ENCODE results near the gene CADM2.

CADM2 gene

DNA sequence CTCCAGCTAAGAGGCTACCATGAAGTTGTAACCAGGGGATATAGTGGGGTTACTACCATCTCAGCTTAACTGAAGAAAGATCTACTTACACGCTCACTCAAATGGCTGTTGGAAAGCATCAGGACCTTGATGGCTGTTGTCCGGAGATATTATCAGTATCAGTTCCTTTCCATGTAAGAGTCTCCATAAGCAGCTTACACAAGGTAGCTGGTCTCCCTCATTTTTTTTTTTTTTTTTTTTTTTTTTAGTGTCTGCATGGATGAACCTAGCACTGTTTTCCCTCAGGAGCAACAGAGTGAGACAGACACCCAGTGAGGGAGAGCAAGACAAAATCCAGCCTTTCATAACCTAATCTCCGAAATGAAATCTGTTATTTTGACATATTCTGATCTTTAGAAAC is 230.9 kb downstream of the CADM2 start:
- DNase-seq (ENCODE audit: low read depth in 2 of 2) = no peak

DNA sequence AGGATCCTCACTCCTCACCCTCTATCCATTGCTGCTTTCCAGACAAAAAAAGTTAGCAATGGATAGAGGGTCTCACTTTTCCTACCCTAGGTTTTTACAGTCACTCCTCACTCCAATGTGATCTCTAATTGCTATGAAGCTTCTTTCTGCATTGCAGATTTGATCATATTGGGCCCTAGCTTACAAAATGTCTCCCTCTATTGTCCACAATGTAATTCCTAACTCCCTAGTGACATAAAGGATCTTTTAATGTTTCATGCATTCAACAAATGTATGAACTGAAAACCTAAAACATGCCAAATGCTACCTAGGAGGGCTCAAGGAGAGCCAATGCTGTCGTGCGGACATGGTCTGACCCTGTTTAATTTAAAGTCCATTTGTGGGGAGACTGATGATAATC is 234.8 kb downstream of the CADM2 start:
- DNase-seq (ENCODE audit: low read depth in 2 of 2) = no peak

DNA sequence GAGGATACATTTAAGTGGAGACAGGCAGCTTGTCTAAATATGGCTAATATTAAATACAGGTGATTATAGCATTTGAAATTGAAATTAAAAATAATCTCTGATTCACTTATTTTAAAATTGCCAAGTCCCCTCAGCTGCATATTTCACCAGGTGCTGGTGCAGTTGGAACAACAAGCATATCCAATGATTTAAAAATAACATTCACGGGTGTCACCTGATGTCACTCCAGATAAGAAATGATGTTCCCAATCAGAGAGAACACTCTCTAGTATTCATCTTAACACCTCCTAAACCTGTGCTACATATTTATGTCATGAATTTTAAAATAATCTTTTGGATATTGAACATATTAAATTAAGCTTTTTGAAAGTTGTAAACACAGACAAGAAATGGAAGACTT is 249.9 kb downstream of the CADM2 start:
- no peak for DNase-seq (ENCODE audit: low read depth in 2 of 2)

DNA sequence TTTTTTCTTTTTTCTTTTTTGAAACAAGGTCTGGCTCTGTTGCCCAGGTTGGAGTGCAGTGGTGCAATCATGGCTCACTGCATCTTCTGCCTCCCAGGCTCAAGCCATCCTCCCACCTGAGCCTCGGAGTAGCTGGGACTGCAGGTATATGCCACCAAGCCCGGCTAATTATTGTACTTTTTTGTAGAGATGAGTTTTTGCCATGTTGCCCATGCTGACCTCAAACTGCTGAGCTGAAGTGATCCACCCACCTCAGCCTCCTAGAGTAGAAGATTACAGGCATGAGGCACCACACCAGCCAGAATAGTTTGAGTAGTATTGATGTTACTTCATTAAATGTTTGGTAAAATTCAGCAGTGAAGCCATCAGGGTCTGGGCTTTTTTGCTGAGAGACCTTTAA is 251.8 kb downstream of the CADM2 start:
- no peak for DNase-seq (ENCODE audit: low read depth in 2 of 2)

DNA sequence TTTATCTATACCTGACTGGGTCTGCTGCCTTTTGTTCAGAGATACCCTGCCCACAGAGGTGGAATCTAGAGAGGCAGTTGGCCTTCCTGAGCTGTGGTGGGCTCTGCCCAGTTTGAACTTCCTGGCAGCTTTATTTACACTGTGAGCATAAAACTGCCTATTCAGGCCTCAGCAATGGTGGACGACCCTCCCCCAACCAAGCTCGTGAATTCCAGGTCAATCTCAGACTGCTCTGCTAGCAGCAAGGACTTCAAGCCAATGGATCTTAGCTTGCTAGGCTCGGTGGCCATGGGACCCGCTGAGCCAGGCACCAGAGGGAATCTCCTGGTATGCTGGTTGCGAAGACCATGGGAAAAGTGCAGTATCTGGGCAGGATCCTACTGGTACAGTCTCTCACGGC is 270.2 kb downstream of the CADM2 start:
- no peak for DNase-seq (ENCODE audit: low read depth in 2 of 2)

DNA sequence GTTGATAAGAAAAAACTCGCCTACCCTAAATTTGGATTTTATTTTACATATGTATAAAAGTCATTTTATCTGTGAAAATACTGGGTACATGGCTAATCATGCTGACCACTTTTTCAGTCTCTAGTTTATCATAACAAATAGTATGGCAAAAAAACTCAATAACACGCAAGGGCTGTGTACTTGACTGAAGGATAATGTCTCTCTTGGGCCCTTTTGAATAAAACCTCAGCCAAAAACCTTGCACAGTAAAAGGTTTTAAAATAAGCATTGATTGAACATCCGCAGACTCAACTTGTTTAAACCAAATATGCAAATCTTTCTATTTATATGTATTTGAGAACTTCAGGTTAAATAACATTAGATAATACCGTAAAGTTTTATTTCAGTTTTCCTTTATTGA is 285.3 kb downstream of the CADM2 start:
- DNase-seq (ENCODE audit: low read depth in 2 of 2) = no peak

DNA sequence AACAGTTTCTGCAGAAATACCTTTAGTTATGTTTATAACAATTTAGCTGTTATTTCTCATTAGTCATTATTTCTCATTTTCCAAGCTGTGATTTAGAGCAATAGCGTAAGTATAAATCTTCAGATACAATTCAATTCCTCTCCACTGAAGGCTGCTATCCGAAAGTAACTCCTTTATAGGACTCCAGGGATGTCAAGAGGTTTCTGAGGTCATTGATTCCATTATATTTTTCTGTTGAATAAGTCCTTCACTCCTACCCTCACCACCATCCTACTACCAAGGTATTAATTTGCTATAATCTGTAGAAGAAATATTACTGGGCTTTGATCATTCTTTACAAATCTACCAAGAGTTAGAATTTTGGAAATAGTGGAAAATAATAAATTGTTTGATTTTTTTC is 285.7 kb downstream of the CADM2 start:
- no peak for DNase-seq (ENCODE audit: low read depth in 2 of 2)

DNA sequence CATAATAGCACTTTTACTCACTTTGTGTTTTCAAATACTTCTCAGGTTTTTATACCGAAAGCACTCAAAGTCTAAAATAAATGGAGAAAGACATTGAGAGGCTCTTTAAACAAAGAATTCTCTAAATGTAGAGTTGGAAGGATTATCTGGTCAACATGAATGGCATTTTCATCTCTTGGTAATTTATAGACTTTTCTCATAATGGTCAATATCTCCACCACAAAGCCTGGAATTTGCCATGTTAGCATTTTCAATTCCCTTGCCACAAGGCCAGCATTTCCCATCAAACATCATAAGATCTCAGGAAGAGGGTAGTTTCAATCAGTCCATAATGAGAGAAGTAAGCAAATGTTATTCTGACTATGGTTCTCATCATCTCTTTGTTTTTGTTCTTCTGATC is 293.0 kb downstream of the CADM2 start:
- no peak for DNase-seq (ENCODE audit: low read depth in 2 of 2)

DNA sequence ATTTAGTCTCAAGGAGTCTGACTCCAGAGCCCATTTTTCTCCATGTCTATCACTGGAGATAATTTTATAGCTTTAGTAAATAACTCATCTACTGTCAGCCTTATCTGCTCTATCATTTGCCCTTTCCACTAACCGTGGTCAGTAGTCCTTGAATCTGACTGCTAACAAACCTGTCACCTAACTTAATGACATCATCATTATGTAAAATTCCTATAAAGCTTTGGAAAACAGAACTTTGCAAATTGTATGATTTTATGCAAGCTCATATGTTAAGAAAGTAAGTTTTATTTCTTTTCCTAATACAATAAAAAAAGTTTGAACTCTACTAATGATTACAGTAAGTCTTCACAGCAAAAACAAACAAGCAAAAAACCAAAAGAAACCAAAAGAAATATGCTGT is 293.9 kb downstream of the CADM2 start:
- no peak for DNase-seq (ENCODE audit: low read depth in 2 of 2)

DNA sequence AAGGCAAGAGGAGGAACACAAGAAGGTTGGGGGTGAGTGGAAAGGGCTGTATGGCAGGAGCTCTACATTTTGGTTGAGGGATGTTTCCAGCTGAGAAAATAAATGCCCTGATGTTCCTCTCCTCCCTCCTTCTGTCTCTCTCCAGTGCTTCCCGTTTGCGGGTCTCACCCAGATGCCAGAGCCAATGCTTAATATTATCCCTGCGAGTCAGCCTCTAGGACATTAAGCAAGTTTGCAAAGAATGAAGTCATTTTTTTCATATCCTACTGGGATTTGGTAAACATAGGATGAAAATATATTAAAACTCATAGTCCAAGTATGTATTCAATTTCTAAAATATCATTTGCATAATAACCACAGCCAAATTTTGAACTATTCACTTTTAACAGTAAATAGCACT is 295.9 kb downstream of the CADM2 start:
- DNase-seq (ENCODE audit: low read depth in 2 of 2) = no peak

DNA sequence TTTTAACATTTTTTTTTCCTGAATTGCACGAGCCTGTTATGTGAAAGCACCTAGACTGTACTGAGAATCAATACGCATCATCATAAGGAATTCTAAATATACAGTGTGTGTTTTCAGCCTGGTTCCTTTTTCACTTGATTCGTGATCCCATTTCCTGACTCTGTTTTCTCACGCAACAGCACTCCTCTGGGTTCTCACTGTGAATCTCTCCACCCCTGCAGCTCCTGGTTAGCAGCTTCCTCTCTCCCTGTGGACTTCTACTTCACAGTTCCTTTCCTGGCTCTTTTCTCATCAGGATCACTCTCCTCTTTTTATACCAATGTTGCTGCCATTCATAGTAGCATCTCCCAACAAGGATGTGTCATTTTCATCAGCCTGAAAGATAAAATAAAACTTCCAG is 297.2 kb downstream of the CADM2 start:
- DNase-seq (ENCODE audit: low read depth in 2 of 2) = no peak

DNA sequence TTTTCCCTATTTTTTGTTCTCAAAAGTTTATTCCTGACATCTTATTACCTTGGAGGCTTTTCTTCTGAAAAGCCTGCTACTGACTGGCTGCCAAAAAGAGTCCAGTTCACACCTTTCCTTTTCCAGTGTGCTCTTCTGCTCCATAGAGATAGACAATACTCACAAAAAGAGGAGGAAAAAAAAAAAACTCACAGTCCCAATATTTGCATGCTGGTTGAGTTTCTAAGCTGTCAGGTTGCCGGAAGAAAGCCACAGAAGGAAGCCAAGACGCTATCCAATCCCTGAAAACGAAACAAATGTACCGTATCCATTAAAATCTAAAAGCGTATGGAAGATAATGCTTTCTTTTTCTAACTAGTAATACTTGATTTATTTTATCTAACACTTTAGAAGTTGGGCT is 299.5 kb downstream of the CADM2 start:
- no peak for DNase-seq (ENCODE audit: low read depth in 2 of 2)

DNA sequence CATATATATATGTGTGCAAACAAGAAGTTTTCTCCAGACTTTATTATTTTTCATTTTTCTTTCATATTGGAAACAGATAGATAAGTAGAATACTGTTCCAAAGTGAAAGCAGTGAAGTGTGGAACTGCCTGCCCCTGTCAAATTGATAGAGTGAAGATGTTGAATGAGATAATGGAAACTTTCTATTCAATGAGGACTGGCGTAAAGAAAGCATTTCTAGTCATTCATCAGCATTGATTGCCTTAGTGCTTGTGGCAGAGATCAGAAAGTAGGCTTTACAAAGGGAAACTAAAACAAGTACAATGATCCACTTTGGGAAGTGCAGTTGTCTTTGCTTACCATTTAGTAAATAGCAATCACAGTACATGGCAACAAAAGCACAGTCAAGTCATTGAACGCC is 300.0 kb downstream of the CADM2 start:
- DNase-seq (ENCODE audit: low read depth in 2 of 2) = no peak

DNA sequence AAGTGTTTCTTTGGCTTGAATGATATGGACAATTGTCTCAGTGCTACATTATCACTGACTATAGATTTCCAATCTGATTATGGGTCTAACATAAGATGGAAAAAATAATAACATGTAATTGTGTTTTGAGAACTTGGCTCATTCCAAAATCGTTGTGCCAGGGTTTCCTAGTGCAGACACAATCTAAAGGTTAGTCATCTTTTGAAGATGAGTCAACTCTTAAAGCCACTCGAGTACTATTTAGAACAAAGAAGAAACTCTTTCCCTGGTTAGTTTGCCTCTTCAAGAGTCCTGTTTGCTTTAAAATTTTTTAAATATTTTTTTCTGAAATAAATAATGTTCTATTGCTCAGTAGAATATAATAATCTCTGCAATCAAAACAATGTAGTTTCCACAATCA is 301.0 kb downstream of the CADM2 start:
- no peak for DNase-seq (ENCODE audit: low read depth in 2 of 2)

DNA sequence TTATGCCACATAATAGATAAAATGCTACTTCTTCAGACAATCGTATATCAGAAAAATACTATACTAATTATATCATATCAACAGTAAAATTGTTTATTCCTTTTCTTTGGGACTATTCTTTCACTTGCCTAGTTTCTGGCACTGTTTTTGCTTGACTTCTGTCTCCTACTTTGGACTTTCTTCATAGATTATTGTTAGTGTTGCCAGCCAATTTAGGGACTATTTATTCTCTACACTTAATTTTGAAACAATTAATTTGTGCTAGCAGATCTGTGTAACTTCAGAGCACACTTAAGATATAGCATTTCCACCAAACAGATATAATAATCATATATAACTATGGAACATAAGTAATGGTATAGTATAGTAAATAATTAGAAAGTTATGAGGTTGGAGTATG is 305.6 kb downstream of the CADM2 start:
- DNase-seq (ENCODE audit: low read depth in 2 of 2) = no peak

DNA sequence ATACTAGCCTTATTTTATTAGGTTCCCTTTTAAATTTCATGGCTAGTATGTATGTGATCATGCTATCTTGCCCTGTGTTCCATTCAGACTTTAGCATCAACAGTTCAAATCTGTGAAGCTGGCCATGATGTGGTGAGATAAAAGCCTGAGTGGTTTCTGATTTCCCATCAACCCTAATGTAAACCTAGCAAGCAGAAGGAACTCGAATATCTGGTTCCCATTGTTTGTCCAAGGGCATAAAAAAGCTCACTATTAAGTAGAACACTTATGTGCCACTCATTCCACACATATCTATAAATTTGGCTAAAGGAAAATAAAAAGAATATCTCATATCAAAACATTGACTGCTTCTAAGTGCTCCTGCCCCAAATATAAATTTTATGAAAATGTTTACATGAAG is 311.7 kb downstream of the CADM2 start:
- no peak for DNase-seq (ENCODE audit: low read depth in 2 of 2)

DNA sequence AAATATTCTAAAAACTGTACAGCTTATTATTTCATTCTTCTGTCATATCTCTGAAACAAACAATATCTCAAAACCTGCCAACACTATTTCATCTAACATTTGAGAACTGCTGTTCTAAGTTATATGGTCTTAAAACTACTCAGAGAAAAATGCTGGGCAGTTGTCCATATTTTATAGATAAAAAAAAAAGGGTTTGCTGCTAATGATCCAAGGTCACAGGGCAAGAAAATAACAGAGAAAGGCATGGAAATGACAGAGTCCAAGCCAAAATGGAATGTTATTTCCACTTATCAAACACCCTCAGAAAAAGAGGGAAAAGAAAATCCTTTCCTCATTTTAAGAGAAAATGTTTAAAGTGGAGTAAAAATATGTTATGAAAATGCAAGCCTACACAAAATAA is 313.1 kb downstream of the CADM2 start:
- DNase-seq (ENCODE audit: low read depth in 2 of 2) = no peak

DNA sequence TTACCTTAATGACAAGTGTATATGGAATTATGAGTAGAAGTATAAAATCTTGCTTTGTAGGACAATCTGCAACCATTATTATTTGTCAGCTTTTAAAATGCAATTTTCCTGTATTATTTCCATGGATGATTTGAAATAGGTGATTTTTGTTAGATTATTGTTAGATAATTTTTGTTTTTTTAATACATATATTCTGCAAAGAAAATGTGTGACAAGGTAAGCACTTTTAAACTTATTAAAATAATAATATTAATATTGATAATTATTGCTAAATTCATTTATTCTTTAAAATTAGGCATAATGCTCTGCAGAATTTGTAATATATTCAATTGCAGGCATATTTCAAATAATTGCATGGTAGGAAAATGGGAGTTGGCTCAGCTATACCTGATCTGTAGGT is 329.5 kb downstream of the CADM2 start:
- DNase-seq (ENCODE audit: low read depth in 2 of 2) = no peak

DNA sequence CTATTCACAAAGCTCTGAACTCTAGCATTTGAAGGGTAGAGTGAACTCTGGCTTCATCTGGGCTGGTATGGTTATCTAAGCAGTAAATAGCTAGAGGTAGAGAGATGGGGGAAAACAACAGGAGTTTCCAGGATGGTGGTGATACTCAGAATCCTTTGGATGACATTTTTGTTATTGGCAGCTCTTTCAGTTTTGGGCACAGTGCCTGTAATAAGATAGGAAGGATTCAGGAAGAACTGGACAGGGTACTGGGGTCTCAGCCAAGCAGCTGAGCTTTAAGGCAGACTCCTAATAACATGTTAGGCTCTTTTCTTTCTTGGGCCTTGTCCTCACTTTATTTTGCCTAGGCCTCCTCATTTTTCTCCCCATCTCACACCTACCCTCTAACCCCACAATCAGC is 338.5 kb downstream of the CADM2 start:
- DNase-seq (ENCODE audit: low read depth in 2 of 2) = no peak

DNA sequence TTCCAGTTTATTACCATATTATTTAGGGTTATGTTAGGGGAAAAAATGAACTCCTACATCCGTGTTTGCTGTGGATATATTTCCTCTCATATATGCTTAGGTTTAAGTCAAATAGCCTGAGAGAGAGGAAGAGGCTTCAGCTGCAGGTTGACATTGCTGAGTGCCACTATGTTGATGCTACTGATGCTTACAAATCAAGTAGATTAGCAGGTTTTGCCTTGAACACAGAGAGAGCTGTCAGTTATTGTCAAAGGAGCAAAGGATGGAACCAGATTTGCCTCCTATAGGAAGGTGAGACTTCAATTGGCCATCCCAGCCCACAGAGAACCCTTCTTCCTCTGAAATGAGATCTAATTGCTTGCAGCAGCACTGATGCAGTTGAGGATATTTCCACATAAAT is 339.2 kb downstream of the CADM2 start:
- DNase-seq (ENCODE audit: low read depth in 2 of 2) = no peak

DNA sequence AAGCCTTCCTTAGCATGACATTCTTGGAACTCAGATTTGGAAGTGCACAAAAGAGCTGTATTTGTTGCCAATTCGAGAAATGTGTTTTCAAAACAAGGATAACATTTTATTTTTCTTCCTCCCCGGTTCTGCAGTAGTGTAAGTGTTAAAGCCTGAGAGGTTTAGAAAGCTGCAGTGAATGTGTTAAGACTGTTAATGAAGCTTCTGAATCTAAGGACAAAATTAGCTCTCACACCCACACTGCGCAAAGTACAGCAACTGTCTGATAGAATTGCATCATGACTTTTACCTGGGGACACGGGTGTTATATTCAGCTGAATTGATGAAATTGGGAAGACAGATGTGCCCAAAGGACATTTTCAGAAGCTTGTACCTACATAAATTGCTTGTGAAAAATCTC is 344.4 kb downstream of the CADM2 start:
- DNase-seq (ENCODE audit: low read depth in 2 of 2) = no peak

DNA sequence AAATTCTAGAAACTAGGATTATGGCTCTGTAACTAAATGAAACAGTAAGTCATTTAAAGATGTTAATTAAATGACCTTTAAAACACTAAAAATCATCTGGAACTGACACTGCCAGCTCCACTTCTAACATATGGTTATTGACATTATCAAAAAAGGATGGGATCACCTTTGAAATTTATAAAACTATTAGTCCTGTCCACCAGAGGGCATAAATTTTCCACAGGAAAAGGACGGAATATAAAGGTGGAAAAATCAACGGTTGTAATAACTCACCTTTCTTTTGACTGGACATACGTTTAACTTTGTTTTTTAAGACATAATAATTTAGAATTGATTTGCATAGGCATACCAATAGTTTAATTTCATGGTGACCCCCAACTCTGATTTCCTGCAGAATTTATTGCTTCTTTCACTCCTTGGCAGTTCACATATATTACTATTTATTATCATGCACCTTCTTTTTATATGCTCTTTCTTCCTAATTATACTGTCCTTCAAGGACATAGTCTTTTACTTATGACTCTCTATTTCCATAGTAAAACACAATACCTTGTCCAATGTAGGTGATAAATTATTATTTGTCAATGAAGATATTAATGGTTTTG is 345.7 kb downstream of the CADM2 start:
- no peak for DNase-seq (ENCODE audit: low read depth in 2 of 2)

DNA sequence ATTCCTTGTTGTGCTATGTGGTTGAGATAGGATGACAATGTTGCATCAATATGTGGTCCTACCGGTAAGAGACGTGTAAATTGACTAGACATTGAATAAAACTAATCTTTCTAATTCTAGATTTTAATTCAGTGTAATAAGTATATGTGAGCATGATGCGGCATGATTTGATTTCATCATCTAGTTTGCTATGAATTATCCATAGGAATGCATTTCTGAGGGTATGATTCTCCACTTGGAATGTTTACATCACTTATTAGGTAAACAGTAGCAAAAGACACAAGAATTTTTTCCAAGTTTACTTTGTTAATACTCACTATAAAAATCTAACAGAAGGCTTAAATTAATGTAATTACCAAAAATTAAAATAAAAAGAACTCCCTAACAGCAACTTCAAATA is 353.5 kb downstream of the CADM2 start:
- no peak for DNase-seq (ENCODE audit: low read depth in 2 of 2)

DNA sequence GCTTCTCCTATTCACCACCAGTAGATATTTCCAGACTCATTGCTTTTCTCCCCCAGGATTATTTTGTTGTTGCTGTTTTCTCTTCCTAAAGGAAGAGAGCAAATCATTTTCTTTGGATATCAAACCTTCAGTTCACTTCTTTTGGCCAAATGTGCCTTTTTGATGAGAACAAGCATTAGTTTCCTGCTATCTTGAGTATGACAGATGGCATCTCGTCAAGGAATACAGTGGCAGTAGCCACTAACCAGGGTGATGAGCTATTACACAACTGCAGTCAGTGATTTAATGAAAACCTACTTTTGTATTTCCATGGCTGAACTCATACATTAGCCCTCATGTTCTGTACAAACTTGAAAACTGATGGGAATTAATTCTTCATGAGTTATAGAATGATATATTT is 354.6 kb downstream of the CADM2 start:
- no peak for DNase-seq (ENCODE audit: low read depth in 2 of 2)

DNA sequence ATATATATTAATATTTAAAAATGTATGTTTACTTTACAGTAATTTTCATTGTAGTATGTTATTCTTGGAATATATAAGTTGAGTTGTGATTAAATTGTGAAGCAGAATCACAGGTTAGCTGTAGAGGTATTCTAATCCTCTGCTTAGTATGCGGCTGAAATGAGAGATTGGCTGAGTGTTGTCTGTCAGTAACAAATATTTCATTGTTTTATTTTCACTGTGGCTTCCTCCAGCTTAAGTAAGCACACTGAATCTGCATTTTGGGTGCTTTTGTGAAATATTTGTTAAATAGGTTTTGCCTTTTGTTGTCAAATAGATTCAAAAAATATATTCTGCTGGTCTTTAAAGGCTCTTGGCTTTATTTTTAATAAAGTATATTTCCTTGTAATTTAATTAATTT is 357.5 kb downstream of the CADM2 start:
- DNase-seq (ENCODE audit: low read depth in 2 of 2) = no peak

Data from stimulated activated CD8-positive, alpha-beta memory T cell treated with anti-CD3 and anti-CD28 coated beads, Interleukin-15, amount 100 ng/mL, for 4 hours (primary cell).